Eye (tissue), 1 donor: ENCODE measurements around the gene SH3RF3.
"Not testable (repeated sequence)": the region's sequence is repeated elsewhere in the genome, so short reads cannot be mapped to it uniquely, and the experiment has no call there.

ENCODE experiments used
- DNase-seq: peaks from one replicate; pipeline ENCODE4 v3.0.0-alpha.2; 2015

The SH3RF3 gene

DNA sequence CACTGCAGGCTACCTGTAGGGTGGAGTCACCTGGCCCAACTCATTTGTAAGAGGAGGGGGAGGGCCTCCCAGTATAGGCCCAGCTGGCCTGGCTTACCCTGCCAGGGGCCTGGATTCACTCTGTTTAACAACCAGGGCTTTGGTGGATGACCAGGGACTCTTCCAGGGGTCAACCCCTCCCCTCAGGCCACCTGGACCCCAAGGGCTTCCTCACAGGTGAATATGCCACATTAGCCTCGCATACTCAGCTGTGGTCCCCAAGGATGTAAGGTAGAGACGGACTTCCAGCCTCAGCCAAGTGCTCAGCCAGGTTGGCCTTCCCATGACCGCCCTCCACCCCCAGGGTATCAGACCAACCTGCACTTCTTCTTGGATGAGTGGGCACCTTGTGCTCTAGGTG lies 8.8 kb upstream of the SH3RF3 start:
- no peak for DNase-seq

- DNase-seq = not testable (repeated sequence)
Observed at GRCh38 chr2:109120686-109121085, 8.3 kb upstream of the SH3RF3 start.

DNA sequence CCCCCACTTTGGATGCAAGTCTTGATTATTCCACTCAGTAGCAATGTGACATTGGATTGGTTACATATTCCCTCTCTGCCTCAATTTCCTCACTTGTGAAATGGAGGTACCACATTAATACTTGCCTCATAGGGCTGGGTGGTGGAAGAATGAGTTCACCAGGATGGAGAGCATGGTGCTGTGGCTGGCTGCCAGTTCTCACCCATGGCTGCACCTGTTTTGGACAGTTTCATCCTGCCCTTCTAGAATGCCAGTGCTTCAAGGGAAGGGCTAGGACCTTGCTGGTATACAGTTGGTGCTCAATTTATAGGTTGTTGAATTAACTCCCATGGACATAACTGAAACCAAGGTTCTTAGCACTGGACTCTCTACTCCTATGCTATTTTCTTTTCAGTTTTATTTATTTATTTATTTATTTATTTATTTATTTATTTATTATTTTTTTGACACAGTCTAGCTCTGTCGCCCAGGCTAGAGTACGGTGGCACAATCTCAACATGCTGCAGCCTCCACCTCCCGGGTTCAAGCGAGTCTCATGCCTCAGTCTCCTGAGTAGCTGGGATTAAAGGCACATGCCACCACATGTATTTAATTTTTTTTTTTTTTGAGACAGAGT lies 5.3 kb upstream of the SH3RF3 start:
- no peak for DNase-seq

- peak; percentile 12 for DNase-seq
Observed at GRCh38 chr2:109124982-109125592, 3.9 kb upstream of the SH3RF3 start.

DNA sequence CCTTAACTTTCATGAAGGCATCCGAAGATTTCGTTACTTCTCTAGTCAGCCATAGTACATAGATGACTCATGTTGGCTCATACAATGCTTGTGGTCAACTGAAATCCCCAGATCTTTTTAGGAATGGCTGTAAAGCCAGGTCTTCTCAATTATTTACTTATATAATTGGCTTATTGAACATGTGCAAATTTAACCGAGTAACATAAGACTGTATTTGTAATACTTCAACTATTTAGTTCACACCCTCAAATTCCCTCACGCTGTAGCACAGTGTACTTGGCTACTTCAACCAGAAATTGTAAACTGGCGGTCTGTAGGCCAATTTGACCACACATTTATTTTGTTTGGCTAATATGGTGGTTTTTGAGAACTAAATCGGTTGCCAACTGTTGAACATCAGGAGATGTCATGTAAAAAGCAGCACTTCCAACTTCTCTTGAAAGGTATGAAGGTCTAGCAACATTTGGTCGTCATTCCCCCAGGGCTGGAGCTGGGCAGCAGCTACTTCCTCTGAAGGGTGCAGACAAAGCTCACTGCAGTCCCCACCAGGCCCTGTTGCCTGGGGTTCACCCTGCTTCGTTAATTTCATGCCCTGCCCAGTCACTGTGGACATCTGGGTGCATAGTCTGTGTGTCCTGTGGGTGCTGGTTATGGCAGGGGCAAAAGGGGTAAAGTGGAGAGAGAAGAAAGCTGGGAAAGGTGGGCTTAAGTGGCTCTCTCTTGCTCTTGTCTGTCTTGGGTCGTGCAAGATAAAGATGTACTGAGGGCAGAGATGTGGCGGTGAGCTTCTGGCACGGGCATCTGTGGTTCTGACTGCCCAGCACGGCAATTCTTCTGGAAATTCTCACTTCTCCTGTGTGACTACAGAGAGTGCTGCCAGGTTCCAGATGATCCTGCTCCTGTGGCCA lies 3.2 kb upstream of the SH3RF3 start:
- DNase-seq = peak; percentile 30

GRCh38 chr2:109126501-109126860 lies 2.5 kb upstream of the SH3RF3 start:
- no peak for DNase-seq

DNA sequence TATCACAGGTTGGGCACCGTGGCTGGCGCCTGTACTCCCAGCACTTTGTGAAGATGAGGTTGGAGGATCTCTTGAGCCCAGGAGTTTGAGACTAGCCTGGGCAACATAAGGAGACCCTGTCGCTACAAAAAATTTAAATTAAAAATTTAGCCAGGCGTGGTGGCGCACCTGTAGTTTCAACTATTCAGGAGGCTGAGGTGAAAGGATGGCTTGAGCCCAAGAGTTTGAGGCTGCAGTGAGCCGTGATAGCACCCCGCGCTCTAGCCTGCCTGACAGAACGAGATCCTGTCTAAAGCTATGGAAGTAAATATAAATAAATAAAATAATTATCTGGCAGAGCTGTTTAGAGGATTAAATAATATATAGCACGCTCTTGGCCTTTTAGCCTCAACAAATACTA lies 1.4 kb upstream of the SH3RF3 start:
- no peak for DNase-seq

- peak; percentile 94 for DNase-seq
Observed at GRCh38 chr2:109128048-109128615, 873 bp upstream of the SH3RF3 start.

DNA sequence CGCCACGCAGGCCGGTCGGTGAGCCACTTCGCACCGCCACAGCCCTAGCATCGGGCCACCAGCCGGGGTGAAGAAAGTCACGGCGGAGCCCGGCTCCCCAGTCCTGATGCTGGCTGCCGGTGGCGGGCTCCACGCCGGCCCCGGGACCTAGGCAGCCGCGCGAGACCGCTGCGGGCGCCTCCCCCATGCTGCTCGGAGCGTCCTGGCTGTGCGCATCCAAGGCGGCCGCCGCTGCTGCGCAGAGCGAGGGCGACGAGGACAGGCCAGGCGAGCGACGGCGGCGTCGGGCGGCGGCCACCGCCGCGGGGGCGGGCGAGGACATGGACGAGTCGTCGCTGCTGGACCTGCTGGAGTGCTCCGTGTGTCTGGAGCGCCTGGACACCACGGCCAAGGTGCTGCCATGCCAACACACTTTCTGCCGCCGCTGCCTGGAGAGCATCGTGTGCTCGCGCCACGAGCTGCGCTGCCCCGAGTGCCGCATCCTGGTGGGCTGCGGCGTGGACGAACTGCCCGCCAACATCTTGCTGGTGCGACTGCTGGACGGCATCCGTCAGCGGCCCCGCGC lies 433 bp downstream of the SH3RF3 start:
- peak; percentile 69 for DNase-seq

GRCh38 chr2:109129921-109130722 lies 1.1 kb downstream of the SH3RF3 start:
- peak; percentile 33 for DNase-seq

DNA sequence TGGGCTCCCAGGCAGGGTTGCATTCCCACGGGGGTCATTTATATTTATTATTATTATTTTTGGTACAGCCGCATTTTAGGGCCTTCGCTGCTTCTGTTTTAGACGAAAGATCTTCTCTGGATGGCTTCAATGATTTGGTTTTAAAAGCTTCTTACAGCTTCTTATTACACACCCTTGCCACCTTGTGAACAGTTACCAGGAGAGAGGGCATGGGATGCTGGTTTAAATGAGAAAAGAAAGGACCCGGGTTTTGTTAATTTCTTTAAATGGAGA lies 1.7 kb downstream of the SH3RF3 start:
- DNase-seq = no peak

DNA sequence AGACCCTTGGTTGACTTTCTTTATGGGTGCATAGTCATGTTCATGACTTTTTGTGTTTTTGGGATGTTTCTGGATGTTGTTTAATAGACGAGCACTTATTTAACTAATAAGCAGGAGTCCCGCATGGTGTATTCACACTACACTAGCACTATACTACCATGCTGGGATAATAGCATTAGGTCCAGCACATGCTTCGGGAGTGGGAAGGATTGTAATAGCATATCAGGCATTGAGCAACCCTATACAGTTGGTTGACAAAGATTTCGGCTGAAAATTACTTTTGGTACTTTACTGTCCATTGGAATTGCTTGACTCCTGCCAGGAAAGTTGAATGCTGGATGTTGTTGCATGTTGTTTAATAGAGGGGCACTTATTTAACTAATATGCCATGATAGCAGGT lies 2.8 kb downstream of the SH3RF3 start:
- DNase-seq = no peak

GRCh38 chr2:109132626-109133025 lies 3.6 kb downstream of the SH3RF3 start:
- DNase-seq = no peak

- DNase-seq = no peak
Observed at GRCh38 chr2:109133746-109134145, 4.7 kb downstream of the SH3RF3 start.

DNA sequence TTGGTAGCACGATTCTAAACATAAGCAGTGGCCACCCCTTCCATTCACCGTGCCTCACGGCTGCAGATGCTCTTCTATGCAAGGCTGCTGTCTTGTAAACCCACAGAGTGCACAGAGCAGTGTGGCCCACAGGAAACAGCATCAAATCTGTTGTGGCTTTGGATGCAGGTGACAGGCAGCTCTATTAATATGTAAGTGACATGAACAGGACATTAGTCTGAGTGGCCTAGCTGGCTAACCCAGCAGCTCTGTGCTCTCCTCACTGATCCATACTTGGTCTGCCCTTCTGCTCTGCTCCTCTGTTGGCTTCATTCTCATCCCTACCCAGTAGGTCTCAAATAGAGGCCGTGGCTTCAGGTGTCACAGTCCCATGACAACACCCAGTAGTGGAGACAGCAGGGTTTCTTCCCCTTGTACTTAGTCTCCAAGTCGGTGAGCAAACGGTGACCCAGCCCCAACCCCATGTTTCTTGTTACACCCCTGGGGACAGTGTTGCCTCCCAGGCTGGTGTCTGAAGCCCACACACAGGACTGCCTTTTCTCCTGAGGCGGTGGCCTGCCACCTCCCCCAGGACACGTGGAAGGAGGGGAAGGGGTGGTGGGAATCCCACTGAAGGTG lies 5.8 kb downstream of the SH3RF3 start:
- no peak for DNase-seq

DNA sequence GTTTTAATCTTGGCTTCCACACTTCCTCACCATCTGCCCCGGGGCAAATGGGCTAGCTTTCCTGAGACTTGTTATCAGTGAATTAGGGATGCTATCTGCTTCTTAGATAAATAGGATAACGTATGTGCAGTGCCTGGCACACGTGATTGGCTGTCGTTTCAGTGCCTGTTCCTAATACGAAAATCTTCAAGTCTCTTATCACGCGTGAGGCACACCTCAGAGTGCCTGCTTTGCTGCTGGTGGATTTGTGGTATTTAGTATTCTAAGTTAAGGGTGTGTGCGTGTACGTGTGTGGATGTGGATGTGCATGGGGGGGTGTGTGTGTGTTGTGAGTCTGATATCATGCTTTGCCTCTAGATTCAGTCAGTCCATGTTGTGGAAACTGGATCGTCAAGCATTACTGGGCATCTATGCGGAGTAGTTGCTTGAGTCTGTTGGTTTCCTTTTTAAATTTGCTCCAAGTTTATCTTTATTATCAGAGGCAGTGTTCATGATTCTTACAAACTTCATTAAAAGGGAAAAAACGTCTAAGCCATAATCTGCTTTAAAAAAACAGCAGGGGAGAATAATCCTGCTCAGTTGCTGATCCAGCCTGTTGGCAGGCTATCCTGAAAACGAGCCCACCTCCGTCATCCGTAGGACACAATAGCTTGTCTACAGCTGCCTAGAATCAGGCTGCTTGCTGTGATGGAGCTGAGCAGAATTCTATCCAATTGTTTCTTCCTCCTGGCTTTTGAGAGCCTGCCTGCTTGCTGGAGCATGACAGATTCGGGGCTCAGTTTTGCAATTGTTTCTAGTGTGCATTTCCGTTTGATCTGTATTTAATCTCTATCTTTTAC lies 6.6 kb downstream of the SH3RF3 start:
- peak; percentile 84 for DNase-seq

- DNase-seq = peak; percentile 16
Observed at GRCh38 chr2:109136542-109136941, 7.5 kb downstream of the SH3RF3 start.

- DNase-seq = no peak
Observed at GRCh38 chr2:109137616-109138015, 8.6 kb downstream of the SH3RF3 start.

- peak; percentile 25 for DNase-seq
Observed at GRCh38 chr2:109138449-109138848, 9.4 kb downstream of the SH3RF3 start.

GRCh38 chr2:109139002-109139401 lies 10.0 kb downstream of the SH3RF3 start:
- DNase-seq = peak; percentile 18

- DNase-seq = no peak
Observed at GRCh38 chr2:109139865-109140396, 10.9 kb downstream of the SH3RF3 start.
